Glutamatergic neuron (in vitro differentiated cells): ENCODE measurements around the gene P2RX4. TPM values are rescaled to one million over a fixed set of nuclear protein-coding genes. Genes with fewer than 3 reads are reported as not detected.
"Not testable (repeated sequence)": the region's sequence is repeated elsewhere in the genome, so short reads cannot be mapped to it uniquely, and the experiment has no call there.

ENCODE experiments used
- DNase-seq: peaks from one replicate; pipeline ENCODE4 v3.0.0; 2022
- H3K27ac Mint-ChIP-seq: one replicate; pipeline ENCODE4 v1.8.0; 2020; ENCODE audit warnings: mild to moderate bottlenecking, mixed read lengths, inconsistent platforms; ENCODE audit not compliant: unreplicated experiment
- H3K27me3 Mint-ChIP-seq: one replicate; pipeline ENCODE4 v1.8.0; 2020; ENCODE audit warnings: mild to moderate bottlenecking, moderate library complexity, mixed read lengths, inconsistent platforms; ENCODE audit not compliant: unreplicated experiment
- H3K36me3 Mint-ChIP-seq: one replicate; pipeline ENCODE4 v1.8.0; 2020; ENCODE audit warnings: mild to moderate bottlenecking, mixed read lengths, inconsistent platforms; ENCODE audit not compliant: unreplicated experiment
- H3K4me1 Mint-ChIP-seq: one replicate; pipeline ENCODE4 v1.8.0; 2020; ENCODE audit warnings: mild to moderate bottlenecking, low read depth, mixed read lengths, inconsistent platforms; ENCODE audit not compliant: unreplicated experiment
- H3K4me3 Mint-ChIP-seq: one replicate; pipeline ENCODE4 v1.8.0; 2020; ENCODE audit warnings: mild to moderate bottlenecking, mixed read lengths, inconsistent platforms; ENCODE audit not compliant: unreplicated experiment
- H3K9me3 Mint-ChIP-seq: one replicate; pipeline ENCODE4 v1.8.0; 2020; ENCODE audit warnings: mild to moderate bottlenecking, moderate library complexity, mixed read lengths, inconsistent platforms; ENCODE audit not compliant: unreplicated experiment
- total RNA-seq: library from RNA; stranded (reverse); fragmentation: NEBNext Ultra II Directional; extraction: Animal tissue kit (Norgen Biotek cat#: 25700); gene quantifications from one replicate; pipeline ENCODE4 v1.2.1, GENCODE V29; 2021; ENCODE audit not compliant: unreplicated experiment
- TF ChIP-seq, protein P1 (sequence below): fragments of 200-600 bp; sonication (generic); IDR thresholded peaks from one replicate; pipeline ENCODE4 v1.5.0; 2021; ENCODE audit not compliant: partially characterized antibody, unreplicated experiment

P2RX4 gene
- total RNA-seq, 1 donor from 2014 or later, result 3.7 TPM

DNA sequence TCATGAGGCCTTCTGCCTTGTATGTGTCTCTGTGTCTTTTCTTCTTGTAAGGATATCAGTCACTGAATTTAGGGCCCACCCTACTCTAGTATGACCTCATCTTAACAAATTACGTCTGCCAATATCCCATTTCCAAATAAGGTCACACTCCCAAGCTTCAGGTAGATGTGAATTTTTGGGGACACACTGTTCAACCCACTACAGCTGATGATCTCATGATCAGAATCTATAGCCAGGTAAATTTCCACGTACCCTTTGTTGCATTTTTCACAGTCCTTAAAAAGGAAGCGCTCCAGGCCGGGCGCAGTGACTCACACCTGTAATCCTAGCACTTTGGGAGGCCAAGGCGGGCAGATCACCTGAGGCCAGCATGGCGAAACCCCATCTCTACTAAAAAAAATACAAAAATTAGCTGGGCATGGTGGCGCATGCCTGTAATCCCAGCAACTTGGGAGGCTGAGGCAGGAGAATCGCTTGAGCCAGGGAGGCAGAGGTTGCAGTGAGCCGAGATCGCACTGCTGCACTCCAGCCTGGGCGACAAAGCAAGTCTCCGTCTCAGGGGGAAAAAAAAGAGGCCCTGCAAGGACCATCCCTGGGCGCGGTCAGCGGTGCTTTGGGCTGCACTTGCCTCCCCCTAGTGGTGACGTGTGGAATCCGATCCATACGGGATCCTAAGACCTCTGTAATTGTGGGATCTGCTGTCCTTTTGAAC lies 20.1 kb downstream of the P2RX4 start:
- peak; percentile 87 for DNase-seq
- H3K36me3 Mint-ChIP-seq, H3K27me3 Mint-ChIP-seq, H3K27ac Mint-ChIP-seq, H3K9me3 Mint-ChIP-seq, H3K4me3 Mint-ChIP-seq, H3K4me1 Mint-ChIP-seq: not testable (repeated sequence)
- TF ChIP-seq, protein P1, sequence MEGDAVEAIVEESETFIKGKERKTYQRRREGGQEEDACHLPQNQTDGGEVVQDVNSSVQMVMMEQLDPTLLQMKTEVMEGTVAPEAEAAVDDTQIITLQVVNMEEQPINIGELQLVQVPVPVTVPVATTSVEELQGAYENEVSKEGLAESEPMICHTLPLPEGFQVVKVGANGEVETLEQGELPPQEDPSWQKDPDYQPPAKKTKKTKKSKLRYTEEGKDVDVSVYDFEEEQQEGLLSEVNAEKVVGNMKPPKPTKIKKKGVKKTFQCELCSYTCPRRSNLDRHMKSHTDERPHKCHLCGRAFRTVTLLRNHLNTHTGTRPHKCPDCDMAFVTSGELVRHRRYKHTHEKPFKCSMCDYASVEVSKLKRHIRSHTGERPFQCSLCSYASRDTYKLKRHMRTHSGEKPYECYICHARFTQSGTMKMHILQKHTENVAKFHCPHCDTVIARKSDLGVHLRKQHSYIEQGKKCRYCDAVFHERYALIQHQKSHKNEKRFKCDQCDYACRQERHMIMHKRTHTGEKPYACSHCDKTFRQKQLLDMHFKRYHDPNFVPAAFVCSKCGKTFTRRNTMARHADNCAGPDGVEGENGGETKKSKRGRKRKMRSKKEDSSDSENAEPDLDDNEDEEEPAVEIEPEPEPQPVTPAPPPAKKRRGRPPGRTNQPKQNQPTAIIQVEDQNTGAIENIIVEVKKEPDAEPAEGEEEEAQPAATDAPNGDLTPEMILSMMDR, result peak; percentile 93

DNA sequence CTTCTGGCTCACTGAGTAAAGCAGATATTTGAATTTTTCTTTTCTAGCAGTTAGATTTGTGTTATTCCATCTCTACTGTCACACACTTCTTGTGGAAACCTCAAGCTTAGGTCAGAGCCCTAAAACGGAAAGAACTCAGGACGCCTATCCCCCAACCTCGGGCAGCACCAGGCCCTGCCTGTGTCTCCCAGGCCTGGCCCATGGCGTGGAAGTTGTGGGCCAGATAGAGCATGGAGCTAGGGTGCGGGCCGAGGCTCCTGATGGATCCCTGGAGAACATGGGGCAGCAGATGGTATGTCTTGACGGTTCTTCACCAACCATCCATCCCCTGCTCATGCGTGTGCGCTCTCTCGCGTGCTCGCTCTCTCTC lies 20.6 kb downstream of the P2RX4 start:
- no peak for DNase-seq
- H3K27ac Mint-ChIP-seq, result no peak overlapping the region
- no peaks in the 10 kb centered on the region for H3K36me3 Mint-ChIP-seq
- H3K4me1 Mint-ChIP-seq, result peaks cover 4% of the 10 kb centered on the region
- H3K9me3 Mint-ChIP-seq, result peaks cover 7% of the 10 kb centered on the region
- H3K27me3 Mint-ChIP-seq, result peaks cover 3% of the 10 kb centered on the region
- TF ChIP-seq, protein P1, result peak; percentile 28
- H3K4me3 Mint-ChIP-seq, result no peak overlapping the region

DNA sequence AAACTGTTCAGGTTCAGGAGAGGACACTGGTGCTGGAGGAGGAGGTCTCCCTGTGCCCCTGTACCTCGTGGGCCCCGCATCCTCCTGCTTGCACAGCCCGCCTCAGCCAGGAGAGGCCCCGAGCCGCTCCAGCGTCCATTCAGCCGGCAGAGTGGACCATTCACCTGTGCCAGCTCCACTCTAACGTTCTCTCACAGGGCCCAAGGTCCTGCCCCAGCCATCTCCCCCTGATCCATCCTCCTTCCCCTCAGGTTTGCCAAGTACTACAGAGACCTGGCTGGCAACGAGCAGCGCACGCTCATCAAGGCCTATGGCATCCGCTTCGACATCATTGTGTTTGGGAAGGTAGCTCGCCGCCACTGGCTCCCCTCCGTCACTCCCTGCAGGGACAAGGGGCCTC lies 22.2 kb downstream of the P2RX4 start:
- no peak for DNase-seq
- Mint-ChIP-seq H3K36me3 (no peaks in the 10 kb centered on the region), H3K27me3 (peaks cover 3% of the 10 kb centered on the region), H3K4me3 (no peak overlapping the region), H3K9me3 (peaks cover 7% of the 10 kb centered on the region), H3K27ac (no peak overlapping the region), H3K4me1 (peaks cover 4% of the 10 kb centered on the region)
- TF ChIP-seq, protein P1, result no peak

GRCh38 chr12:121232977-121233627 lies 23.2 kb downstream of the P2RX4 start:
- Mint-ChIP-seq H3K4me1 (peaks cover 4% of the 10 kb centered on the region), H3K4me3 (no peak overlapping the region), H3K27ac (peak overlapping the region; percentile 8), H3K36me3 (no peaks in the 10 kb centered on the region), H3K27me3 (peaks cover 3% of the 10 kb centered on the region), H3K9me3 (peaks cover 7% of the 10 kb centered on the region)
- no peak for DNase-seq
- TF ChIP-seq, protein P1, result no peak

- peaks cover 7% of the 10 kb centered on the region for H3K9me3 Mint-ChIP-seq
These were observed 23.7 kb downstream of the P2RX4 start for GRCh38 chr12:121233628-121234020.

More at GRCh38 chr12:121233628-121234020, 23.7 kb downstream of the P2RX4 start:
- peaks cover 3% of the 10 kb centered on the region for H3K27me3 Mint-ChIP-seq
- DNase-seq, result no peak
- peaks cover 4% of the 10 kb centered on the region for H3K4me1 Mint-ChIP-seq
- TF ChIP-seq, protein P1, result no peak
- H3K27ac Mint-ChIP-seq, result no peak overlapping the region
- H3K4me3 Mint-ChIP-seq, result no peak overlapping the region
- no peaks in the 10 kb centered on the region for H3K36me3 Mint-ChIP-seq
